ENCODE results near the gene AGAP3. TPM values are rescaled to one million over a fixed set of nuclear protein-coding genes. Genes with fewer than 3 reads are reported as not detected.

Gene AGAP3
- total and polyA plus RNA-seq, 2 of the 4 experiments (the other 2 are of a cell fraction), result 35.3 to 93.9 TPM

- H4K20me1 ChIP-seq (ENCODE audit: insufficient read depth, low read length), result peaks cover 22% of the 10 kb centered on the region
- WGBS, 2 experiments (ENCODE audit: extremely low coverage in 2 of 2, insufficient read length in 1 of 2), result 20% methylated on average over 1 of the region's 10 CpGs; no CpG with 5 or more reads in 1 of the 2 experiments
- H3K18ac ChIP-seq (ENCODE audit: low read depth, low read length), result no peak overlapping the region
- H3K27ac ChIP-seq (ENCODE audit: insufficient read depth, low read length), result no peak overlapping the region
- no peak for DNase-seq
- H3K9me3 ChIP-seq (ENCODE audit: control insufficient read depth, insufficient read depth, low read length), result no peaks in the 10 kb centered on the region
- intact Hi-C loops (cut with micrococcal nuclease), result no loop called here
- ChIA-PET POLR2A (ENCODE audit: unreplicated experiment) (interaction anchor here (0.6 kb wide), 1 partner anchor 16 kb away, joined by 5 read pairs; no protein-coding TSS in a partner anchor), CTCF (no interaction called here)
- no peak overlapping the region for H2BK20ac ChIP-seq (ENCODE audit: low read depth, low read length)
- H3K14ac ChIP-seq (replicated peaks; ENCODE audit: low read depth, low read length), result no peak overlapping the region
- in situ Hi-C loops (cut with MboI; ENCODE audit: low sequenced_read_pairs), result no loop called here
- H4K8ac ChIP-seq (ENCODE audit: low read depth in 2 of 2, low read length in 2 of 2), result no peak overlapping the region
- no TSS peak for BruUV-seq (replicated peaks)
- H3K27me3 ChIP-seq (ENCODE audit: control insufficient read depth, insufficient read depth, low read length), result no peaks in the 10 kb centered on the region
- no peak overlapping the region for H2BK5ac ChIP-seq (ENCODE audit: low read depth, low read length, poor library complexity, severe bottlenecking)
- dilution Hi-C loops (cut with HindIII; ENCODE audit: low sequenced_read_pairs, unreplicated experiment), result no loop called here
- H2BK120ac ChIP-seq (ENCODE audit: low read depth, low read length), result no peak overlapping the region
- TF ChIP-seq RCOR1 (IDR thresholded peaks at IDR 0.05; ENCODE audit: insufficient replicate concordance, low read length) (no peak), BHLHE40 (IDR thresholded peaks at IDR 0.05; ENCODE audit: low read depth, low read length) (no peak), NFE2L2 (IDR thresholded peaks at IDR 0.05; ENCODE audit: low read depth, low read length) (no peak), CTCF (conservative IDR thresholded peaks at IDR 0.05; ENCODE audit: low read depth, low read length) (no peak), POLR2A (IDR thresholded peaks at IDR 0.05; ENCODE audit: low read depth, low read length) (no peak), MAZ (IDR thresholded peaks at IDR 0.05; ENCODE audit: borderline replicate concordance, low read depth, low read length) (no peak), FOS (IDR thresholded peaks at IDR 0.05; ENCODE audit: low read depth, low read length) (no peak), CEBPB (IDR thresholded peaks at IDR 0.05; ENCODE audit: low read depth, low read length) (no peak), CHD1 (IDR thresholded peaks at IDR 0.05; ENCODE audit: low read depth, low read length) (no peak), MAFK (IDR thresholded peaks at IDR 0.05; ENCODE audit: low read depth, low read length) (no peak), RAD21 (IDR thresholded peaks at IDR 0.05; ENCODE audit: low read length) (no peak), MXI1 (IDR thresholded peaks at IDR 0.05; ENCODE audit: borderline replicate concordance, low read depth, low read length) (no peak), RFX5 (IDR thresholded peaks at IDR 0.05; ENCODE audit: low read depth, low read length) (no peak), SMC3 (IDR thresholded peaks at IDR 0.05; ENCODE audit: low read depth, low read length) (no peak)
- TF ChIP-seq, protein P1, sequence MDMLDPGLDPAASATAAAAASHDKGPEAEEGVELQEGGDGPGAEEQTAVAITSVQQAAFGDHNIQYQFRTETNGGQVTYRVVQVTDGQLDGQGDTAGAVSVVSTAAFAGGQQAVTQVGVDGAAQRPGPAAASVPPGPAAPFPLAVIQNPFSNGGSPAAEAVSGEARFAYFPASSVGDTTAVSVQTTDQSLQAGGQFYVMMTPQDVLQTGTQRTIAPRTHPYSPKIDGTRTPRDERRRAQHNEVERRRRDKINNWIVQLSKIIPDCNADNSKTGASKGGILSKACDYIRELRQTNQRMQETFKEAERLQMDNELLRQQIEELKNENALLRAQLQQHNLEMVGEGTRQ (IDR thresholded peaks at IDR 0.05; ENCODE audit: low read depth, low read length), result no peak
- TF ChIP-seq, protein P2, sequence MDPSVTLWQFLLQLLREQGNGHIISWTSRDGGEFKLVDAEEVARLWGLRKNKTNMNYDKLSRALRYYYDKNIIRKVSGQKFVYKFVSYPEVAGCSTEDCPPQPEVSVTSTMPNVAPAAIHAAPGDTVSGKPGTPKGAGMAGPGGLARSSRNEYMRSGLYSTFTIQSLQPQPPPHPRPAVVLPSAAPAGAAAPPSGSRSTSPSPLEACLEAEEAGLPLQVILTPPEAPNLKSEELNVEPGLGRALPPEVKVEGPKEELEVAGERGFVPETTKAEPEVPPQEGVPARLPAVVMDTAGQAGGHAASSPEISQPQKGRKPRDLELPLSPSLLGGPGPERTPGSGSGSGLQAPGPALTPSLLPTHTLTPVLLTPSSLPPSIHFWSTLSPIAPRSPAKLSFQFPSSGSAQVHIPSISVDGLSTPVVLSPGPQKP (IDR thresholded peaks at IDR 0.05; ENCODE audit: borderline replicate concordance, low read depth, low read length), result no peak
- H2AK9ac ChIP-seq (replicated peaks; ENCODE audit: low read depth, low read length, poor library complexity), result peak overlapping the region; percentile 56
- no peak overlapping the region for H2AFZ ChIP-seq (replicated peaks; ENCODE audit: low read length, poor library complexity)
- H4K91ac ChIP-seq (ENCODE audit: insufficient read depth, low read depth, low read length), result no peak overlapping the region
- H3K56ac ChIP-seq (ENCODE audit: extremely low read depth, insufficient read depth, low read length), result no peak overlapping the region
- no peak overlapping the region for H2AK5ac ChIP-seq (ENCODE audit: low read depth, low read length)
- H3K4me1 ChIP-seq (ENCODE audit: control insufficient read depth, insufficient read depth, low read length), result peaks cover 21% of the 10 kb centered on the region
- H4K5ac ChIP-seq (ENCODE audit: low read depth, low read length), result no peak overlapping the region
- H3K4ac ChIP-seq (ENCODE audit: low read depth, low read length), result no peak overlapping the region
- H3K9ac ChIP-seq (ENCODE audit: low read depth, low read length), result no peak overlapping the region
- no peak overlapping the region for H3K23ac ChIP-seq (ENCODE audit: low read depth, low read length)
- H3K36me3 ChIP-seq (ENCODE audit: control insufficient read depth, insufficient read depth, low read length), result peaks cover 46% of the 10 kb centered on the region
- no peak for ATAC-seq (ENCODE audit: low read depth)
- H3K79me1 ChIP-seq (ENCODE audit: low read depth in 1 of 2, low read length in 2 of 2), result peaks cover 16 to 70% of the 10 kb centered on the region in 2 experiments; a peak in 3 of 4 replicates
- H3K9me1 ChIP-seq (ENCODE audit: insufficient read depth, low read length), result no peaks in the 10 kb centered on the region
- no peak overlapping the region for H3K4me2 ChIP-seq (ENCODE audit: low read depth, low read length)
- no peak overlapping the region for H3K4me3 ChIP-seq (ENCODE audit: insufficient read depth, low read depth, low read length)
- no peak overlapping the region for H2BK15ac ChIP-seq (ENCODE audit: low read depth, low read length)
These were observed 8.5 kb upstream of the AGAP3 start for GRCh38 chr7:151077705-151078232.
